ENCODE measurements around the gene AP2B1.
"Not testable (repeated sequence)": the region's sequence is repeated elsewhere in the genome, so short reads cannot be mapped to it uniquely, and the experiment has no call there.

Gene AP2B1

GRCh38 chr17:35587074-35587961, at the start of gene AP2B1:
Gene AP2B1 (plus strand): TSS chr17:35587322. CDS start chr17:35594031, 6,709 bp downstream.
- peak; percentile 92 for DNase-seq

GRCh38 chr17:35537601-35538141, 49.5 kb upstream of the AP2B1 start, which contains the start of gene SLFN12L:
Gene SLFN12L (minus strand): TSS chr17:35537678. CDS start chr17:35522364, 15,314 bp downstream.
- peak; percentile 85 for DNase-seq

GRCh38 chr17:35539659-35540026, 47.5 kb upstream of the AP2B1 start:
- DNase-seq: no peak

- peak; percentile 92 for DNase-seq
These were observed 46.3 kb upstream of the AP2B1 start for GRCh38 chr17:35540589-35541404.

GRCh38 chr17:35541434-35541833, 45.7 kb upstream of the AP2B1 start:
- DNase-seq: peak; percentile 5

GRCh38 chr17:35542990-35543389, 44.1 kb upstream of the AP2B1 start:
- DNase-seq: no peak

- DNase-seq: no peak
These were observed 43.3 kb upstream of the AP2B1 start for GRCh38 chr17:35543856-35544255.

GRCh38 chr17:35545150-35545549, 42.0 kb upstream of the AP2B1 start:
- DNase-seq: peak; percentile 19

- peak; percentile 83 for DNase-seq
These were observed 40.6 kb upstream of the AP2B1 start for GRCh38 chr17:35546487-35546886.

GRCh38 chr17:35548208-35548810, 38.8 kb upstream of the AP2B1 start:
- no peak for DNase-seq

- DNase-seq: no peak
These were observed 38.1 kb upstream of the AP2B1 start for GRCh38 chr17:35548978-35549377.

- DNase-seq: no peak
These were observed 33.8 kb upstream of the AP2B1 start for GRCh38 chr17:35553310-35553709.

- DNase-seq: no peak
These were observed 32.5 kb upstream of the AP2B1 start for GRCh38 chr17:35554668-35555067.

- no peak for DNase-seq
These were observed 31.4 kb upstream of the AP2B1 start for GRCh38 chr17:35555691-35556090.

- no peak for DNase-seq
These were observed 29.8 kb upstream of the AP2B1 start for GRCh38 chr17:35557353-35557752.

- no peak for DNase-seq
These were observed 27.5 kb upstream of the AP2B1 start for GRCh38 chr17:35559495-35560210.

- peak; percentile 13 for DNase-seq
These were observed 26.4 kb upstream of the AP2B1 start, which contains the start of gene SLFN14 for GRCh38 chr17:35560703-35561102. Gene SLFN14 (minus strand): TSS chr17:35560819. CDS start chr17:35558062, 2,757 bp downstream.

- not testable (repeated sequence) for DNase-seq
These were observed 23.9 kb upstream of the AP2B1 start for GRCh38 chr17:35563181-35563580.

- DNase-seq: no peak
These were observed 20.2 kb upstream of the AP2B1 start for GRCh38 chr17:35566968-35567367.

GRCh38 chr17:35568561-35568960, 18.6 kb upstream of the AP2B1 start:
- DNase-seq: peak; percentile 74

- no peak for DNase-seq
These were observed 17.7 kb upstream of the AP2B1 start for GRCh38 chr17:35569405-35569804.

- no peak for DNase-seq
These were observed 11.4 kb upstream of the AP2B1 start for GRCh38 chr17:35575759-35576158.

Data from inflammatory macrophage treated with lipopolysaccharide for 4 hours (primary cell).